GM10248 (cell line): ENCODE data around the gene CNNM2.

Experiments
- CTCF ChIA-PET: fragments of 300-600 bp; sonication (Branson Sonifier 250); formaldehyde crosslinking; extraction: SDS; loops from one replicate; lab custom pipeline; 2021; ENCODE audit warnings: antibody characterized with exemption; lab: Yijun Ruan, JAX
- POLR2A ChIA-PET: fragments of 350-650 bp; sonication (Branson Sonifier 250); formaldehyde crosslinking; extraction: SDS; loops from one replicate; lab custom pipeline; 2020; ENCODE audit warnings: antibody characterized with exemption; lab: Yijun Ruan, JAX
- DNase-seq: peaks from one replicate; pipeline ENCODE4 v3.0.0; 2012; ENCODE audit errors: extremely low spot score
- TF ChIP-seq, protein P1 (sequence below): IDR thresholded peaks from 2 replicates; pipeline ENCODE4 v1.5.1; 2012; ENCODE audit warnings: mild to moderate bottlenecking, low read depth; ENCODE audit errors: extremely low read depth, missing control alignments, control extremely low read depth

The CNNM2 gene

DNA sequence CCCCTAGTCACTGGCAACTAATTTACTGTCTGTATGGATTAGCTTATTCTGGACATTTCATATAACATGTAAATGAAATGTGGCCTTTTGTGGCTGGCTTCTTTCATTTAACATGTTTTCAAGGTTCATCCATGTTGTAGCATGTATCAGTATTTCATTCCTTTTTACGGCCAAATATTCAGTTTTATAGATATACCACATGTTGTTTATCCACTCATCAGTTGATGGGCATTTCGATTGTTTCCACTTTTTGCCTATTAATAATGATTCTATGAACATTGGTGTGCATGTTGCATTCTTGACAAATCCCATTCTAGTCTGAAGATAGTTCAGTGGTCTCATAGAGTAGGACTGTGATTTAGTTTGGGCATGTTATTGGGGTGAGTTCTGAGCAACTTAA is 12.6 kb downstream of the CNNM2 start:
- CTCF ChIA-PET: no interaction called here
- POLR2A ChIA-PET: no interaction called here
- no peak for DNase-seq
- TF ChIP-seq, protein P1, sequence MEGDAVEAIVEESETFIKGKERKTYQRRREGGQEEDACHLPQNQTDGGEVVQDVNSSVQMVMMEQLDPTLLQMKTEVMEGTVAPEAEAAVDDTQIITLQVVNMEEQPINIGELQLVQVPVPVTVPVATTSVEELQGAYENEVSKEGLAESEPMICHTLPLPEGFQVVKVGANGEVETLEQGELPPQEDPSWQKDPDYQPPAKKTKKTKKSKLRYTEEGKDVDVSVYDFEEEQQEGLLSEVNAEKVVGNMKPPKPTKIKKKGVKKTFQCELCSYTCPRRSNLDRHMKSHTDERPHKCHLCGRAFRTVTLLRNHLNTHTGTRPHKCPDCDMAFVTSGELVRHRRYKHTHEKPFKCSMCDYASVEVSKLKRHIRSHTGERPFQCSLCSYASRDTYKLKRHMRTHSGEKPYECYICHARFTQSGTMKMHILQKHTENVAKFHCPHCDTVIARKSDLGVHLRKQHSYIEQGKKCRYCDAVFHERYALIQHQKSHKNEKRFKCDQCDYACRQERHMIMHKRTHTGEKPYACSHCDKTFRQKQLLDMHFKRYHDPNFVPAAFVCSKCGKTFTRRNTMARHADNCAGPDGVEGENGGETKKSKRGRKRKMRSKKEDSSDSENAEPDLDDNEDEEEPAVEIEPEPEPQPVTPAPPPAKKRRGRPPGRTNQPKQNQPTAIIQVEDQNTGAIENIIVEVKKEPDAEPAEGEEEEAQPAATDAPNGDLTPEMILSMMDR: no peak

DNA sequence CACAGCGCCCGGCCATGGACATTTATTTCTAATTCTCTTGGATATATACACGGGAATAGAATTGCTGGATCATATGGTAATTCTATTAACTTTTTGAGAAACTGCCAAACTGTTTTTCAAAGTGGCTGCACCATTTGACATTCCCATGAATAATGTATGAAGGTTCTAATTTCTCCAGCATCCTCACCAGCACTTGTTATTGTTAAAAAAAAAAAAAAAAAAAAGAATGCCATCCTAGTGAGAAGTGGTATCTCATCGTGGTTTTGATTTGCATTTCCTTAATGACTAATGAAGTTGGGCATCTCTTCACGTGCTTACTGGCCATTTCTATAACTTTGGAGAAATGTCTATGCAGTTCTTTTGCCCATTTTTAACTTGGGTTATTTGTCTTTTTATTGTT is 13.5 kb downstream of the CNNM2 start:
- TF ChIP-seq, protein P1: no peak
- CTCF ChIA-PET: interaction anchor here (1.0 kb wide), 1 partner anchor 22 kb away, joined by 3 read pairs; no protein-coding TSS in a partner anchor
- POLR2A ChIA-PET: no interaction called here
- no peak for DNase-seq

DNA sequence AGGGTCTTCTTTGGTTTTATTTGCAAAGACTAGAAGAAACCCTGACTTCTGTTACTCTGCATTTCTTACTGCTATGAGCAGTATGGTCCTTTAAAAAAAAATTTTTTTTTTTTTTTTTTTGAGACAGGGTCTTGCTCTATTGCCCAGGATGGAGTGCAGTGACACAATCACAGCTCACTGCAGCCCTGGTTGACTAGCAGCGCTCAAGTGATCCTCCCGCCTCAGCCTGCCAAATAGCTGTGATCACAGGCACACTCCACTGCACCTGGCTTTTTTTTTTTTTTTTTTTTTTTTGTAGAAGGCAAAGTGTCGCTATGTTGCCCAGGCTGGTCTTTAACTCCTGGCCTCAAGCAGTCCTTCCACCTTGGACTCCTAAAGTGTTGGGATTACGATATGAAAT is 17.4 kb downstream of the CNNM2 start:
- ChIA-PET CTCF (interaction anchor here (1.0 to 1.3 kb wide), 2 partner anchors 11 to 34 kb away, joined by 4 read pairs; no protein-coding TSS in a partner anchor), POLR2A (no interaction called here)
- no peak for DNase-seq
- TF ChIP-seq, protein P1: no peak

DNA sequence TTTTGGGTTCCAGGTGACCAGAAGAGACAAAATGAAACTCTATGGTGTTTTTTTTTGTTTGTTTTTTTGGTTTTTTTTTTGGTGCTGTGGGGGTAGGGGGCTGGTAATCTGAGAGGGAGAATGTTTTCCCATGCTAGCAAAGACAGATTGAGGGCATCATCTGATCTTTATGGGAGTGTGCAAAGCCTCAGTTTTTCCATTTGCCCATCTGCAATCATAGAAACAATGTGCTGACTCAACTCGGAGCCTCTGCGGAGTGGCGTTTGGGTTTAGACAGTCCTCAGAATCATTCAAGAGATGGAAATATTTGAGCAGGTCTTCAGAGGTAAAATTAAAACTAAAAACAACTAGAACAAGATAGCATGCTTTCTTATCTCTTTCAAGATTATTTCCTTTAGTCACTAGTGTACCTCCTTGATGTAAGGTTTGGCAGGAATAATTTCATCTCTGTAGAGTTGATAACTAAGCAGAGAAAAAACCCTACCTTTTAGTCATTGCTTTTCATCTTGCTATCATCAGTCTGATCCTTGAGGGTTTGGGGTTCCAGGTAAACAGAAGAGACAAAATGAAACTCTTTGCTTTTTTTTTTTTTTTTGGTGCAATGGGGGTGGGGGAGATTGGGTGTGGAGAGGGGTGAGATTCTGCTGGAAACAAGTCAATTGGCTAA is 18.0 kb downstream of the CNNM2 start:
- no peak for DNase-seq
- TF ChIP-seq, protein P1: no peak
- CTCF ChIA-PET: interaction anchor here (1.5 kb wide), 1 partner anchor 10 kb away, joined by 4 read pairs; no protein-coding TSS in a partner anchor
- POLR2A ChIA-PET: no interaction called here

DNA sequence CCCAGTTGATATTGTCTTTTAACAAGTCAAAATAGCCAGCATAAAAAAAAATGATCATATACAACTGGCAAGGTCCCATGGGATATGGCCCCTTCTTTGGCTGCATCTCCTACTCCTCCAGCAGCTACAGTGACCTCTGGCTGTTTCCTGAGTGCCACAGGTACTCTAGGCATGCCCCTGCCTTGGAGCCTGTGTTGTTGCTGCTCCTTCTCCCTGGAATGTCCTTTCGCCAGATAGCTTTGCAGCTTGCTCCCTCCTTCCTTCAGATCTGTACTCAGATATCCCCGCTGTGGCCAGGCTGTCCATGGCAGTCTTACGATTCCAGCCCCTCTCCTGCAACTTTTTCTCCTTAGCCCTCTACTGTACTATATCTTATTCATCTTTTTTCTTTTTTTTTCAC is 23.3 kb downstream of the CNNM2 start:
- no peak for DNase-seq
- ChIA-PET CTCF (no interaction called here), POLR2A (no interaction called here)
- TF ChIP-seq, protein P1: no peak

DNA sequence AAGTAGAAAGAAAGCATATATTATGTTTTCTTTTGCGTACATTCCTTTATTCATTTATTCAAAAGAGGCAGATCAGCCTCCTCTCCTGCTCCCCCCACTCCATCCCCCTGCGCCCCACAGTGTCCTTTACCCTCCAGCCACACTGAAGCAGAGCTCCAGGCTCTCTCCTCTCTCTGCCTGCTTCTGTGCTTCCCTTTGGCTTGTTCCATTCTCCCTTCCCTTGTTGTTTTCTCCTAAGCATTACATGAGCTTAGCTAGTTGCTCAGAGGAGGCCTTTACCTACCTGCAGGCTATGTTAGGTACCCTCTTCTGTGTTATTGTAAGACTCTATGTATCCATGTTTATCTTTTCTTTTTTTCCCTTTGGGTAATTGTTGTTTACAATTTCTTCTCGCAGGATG is 27.4 kb downstream of the CNNM2 start:
- CTCF ChIA-PET: interaction anchor here (0.9 to 1.7 kb wide), 2 partner anchors 8 to 27 kb away, joined by 3 to 4 read pairs; partner anchors contain the start of gene CNNM2
- no peak for DNase-seq
- POLR2A ChIA-PET: no interaction called here
- TF ChIP-seq, protein P1: no peak

DNA sequence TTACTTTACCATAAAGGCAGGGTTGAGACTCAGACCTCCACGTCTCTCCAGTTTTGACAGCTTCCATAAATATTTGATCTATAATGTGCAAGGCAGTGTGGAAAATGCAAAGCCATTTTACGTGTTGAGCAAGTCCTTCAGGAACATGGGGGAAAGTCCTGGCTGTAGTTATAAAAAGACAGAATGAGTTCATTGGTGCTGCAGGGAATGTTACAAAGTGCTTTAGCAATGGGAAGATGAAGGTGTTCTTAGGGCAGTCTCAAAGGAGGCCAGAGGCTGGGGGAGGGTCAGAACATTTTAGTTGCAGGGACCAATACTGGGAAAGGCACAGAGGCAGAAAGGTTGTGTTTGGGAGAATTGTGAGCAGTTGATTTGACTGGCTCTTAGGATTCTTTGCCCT is 27.9 kb downstream of the CNNM2 start:
- no peak for DNase-seq
- ChIA-PET CTCF (interaction anchor here (0.9 to 1.7 kb wide), 2 partner anchors 9 to 28 kb away, joined by 3 to 4 read pairs; partner anchors contain the start of gene CNNM2), POLR2A (no interaction called here)
- TF ChIP-seq, protein P1: no peak
